HUES6 (cell line): ENCODE results near the gene OR5H14.
"Not testable (repeated sequence)": the region's sequence is repeated elsewhere in the genome, so short reads cannot be mapped to it uniquely, and the experiment has no call there.

Source experiments
- H3K27ac ChIP-seq: 2 replicates; pipeline ENCODE4 v1.7.0; 2013; ENCODE audit warnings: low read depth, mild to moderate bottlenecking, low read length, inconsistent platforms
- H3K27me3 ChIP-seq: 2 replicates; pipeline ENCODE4 v1.6.1; 2013; ENCODE audit warnings: low read length; ENCODE audit not compliant: control insufficient read depth, insufficient read depth
- H3K36me3 ChIP-seq: 2 replicates; pipeline ENCODE4 v1.6.1; 2013; ENCODE audit warnings: low read length; ENCODE audit not compliant: control insufficient read depth, insufficient read depth
- H3K4me1 ChIP-seq: 2 replicates; pipeline ENCODE4 v1.6.1; 2013; ENCODE audit warnings: low read length; ENCODE audit not compliant: control insufficient read depth, insufficient read depth
- H3K4me3 ChIP-seq: 2 replicates; pipeline ENCODE4 v1.5.1; 2013; ENCODE audit warnings: low read depth, low read length
- H3K9ac ChIP-seq: one replicate; pipeline ENCODE4 v1.6.1; 2013; ENCODE audit warnings: mild to moderate bottlenecking, low read length
- H3K9me3 ChIP-seq: 2 replicates; pipeline ENCODE4 v1.6.1; 2013; ENCODE audit warnings: low read depth, low read length; ENCODE audit not compliant: control insufficient read depth, insufficient read depth

The OR5H14 gene

DNA sequence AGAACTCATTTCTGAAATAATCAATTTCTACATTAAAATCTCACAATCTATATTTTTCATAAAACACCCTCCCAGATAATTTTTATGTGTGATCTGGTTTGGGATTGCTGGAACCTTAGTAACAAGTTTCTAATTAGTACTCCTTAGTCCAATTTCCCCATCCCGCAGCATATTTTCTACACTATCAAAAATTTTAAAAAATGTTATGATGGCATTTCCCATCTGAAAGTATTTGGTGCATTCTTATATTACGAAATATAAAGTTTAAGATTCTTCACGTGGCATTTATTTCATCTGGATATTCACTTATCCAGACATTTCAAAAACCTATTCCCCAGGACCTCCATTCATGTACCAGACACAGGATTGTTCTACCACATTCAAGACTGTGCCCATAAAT lies 1.5 kb downstream of the OR5H14 start:
- no peak overlapping the region for H3K4me3 ChIP-seq
- no peaks in the 10 kb centered on the region; the same call in 1 of the 2 replicates for H3K9me3 ChIP-seq
- H3K4me1 ChIP-seq = no peaks in the 10 kb centered on the region
- no peak overlapping the region for H3K9ac ChIP-seq
- no peaks in the 10 kb centered on the region for H3K36me3 ChIP-seq
- H3K27ac ChIP-seq = no peak overlapping the region
- no peaks in the 10 kb centered on the region for H3K27me3 ChIP-seq

DNA sequence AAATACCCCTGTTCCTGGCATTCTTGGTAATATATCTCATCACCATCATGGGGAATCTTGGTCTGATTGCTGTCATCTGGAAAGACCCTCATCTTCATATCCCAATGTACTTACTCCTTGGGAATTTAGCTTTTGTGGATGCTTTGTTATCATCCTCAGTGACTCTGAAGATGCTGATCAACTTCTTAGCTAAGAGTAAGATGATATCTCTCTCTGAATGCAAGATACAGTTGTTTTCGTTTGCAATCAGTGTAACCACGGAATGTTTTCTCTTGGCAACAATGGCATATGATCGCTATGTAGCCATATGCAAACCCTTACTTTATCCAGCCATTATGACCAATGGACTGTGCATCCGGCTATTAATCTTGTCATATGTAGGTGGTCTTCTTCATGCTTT lies 2.2 kb downstream of the OR5H14 start:
- not testable (repeated sequence) for H3K9me3 ChIP-seq, H3K27me3 ChIP-seq, H3K4me1 ChIP-seq, H3K4me3 ChIP-seq, H3K36me3 ChIP-seq, H3K27ac ChIP-seq, H3K9ac ChIP-seq

DNA sequence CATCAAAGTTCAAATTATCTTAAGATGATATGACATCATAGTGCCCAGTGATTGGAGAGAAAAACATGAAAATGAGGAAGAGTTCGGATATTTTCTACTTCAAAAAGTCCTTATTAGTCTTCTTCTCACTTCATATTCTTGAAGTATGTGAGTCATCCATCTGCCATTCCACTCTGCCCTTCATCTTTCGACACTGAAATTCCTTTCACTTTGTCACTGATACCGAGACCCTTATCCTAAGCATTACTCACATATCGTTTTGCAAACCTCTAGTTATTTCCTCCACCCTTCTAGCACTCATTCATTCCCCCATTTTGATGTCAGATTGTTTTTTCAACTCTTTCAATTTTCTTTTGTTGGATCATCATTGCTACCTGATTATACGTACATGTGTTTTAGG lies 4.0 kb downstream of the OR5H14 start:
- Histone ChIP-seq H3K36me3 (no peaks in the 10 kb centered on the region), H3K4me1 (no peaks in the 10 kb centered on the region), H3K4me3 (no peak overlapping the region), H3K9me3 (no peaks in the 10 kb centered on the region; the same call in 1 of the 2 replicates), H3K27me3 (no peaks in the 10 kb centered on the region), H3K27ac (0 out of 2 replicates have a peak overlapping the region, but pooled peaks have one; percentile 18), H3K9ac (no peak overlapping the region)

DNA sequence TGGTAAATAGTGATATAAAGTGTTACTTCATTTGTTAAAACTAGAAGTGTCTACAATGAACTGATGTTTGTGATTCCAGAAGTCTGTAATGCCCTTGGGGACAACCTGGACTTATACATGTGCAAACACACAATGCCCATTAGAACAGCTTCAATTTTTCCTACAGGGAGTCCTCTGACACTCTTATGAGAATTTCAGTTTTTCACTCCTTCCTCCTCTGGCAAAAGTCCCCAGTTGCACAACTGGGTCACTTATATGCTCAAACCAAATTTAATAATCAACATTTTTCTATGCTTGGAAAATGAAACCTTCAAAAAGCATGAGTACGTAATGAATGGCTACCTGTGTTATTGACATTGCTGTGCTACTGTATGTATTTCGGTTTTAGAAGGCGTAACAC lies 19.1 kb downstream of the OR5H14 start, which contains the start of gene OR5H15:
Gene OR5H15 (plus strand): TSS at position 301 of the 400 bp plus-strand sequence. CDS start 2,004 bp downstream, outside the sequence.
- Histone ChIP-seq H3K9me3 (no peaks in the 10 kb centered on the region), H3K4me3 (no peak within 1 kb of the TSS), H3K9ac (no peak within 1 kb of the TSS), H3K36me3 (no peaks in the 10 kb centered on the region), H3K27me3 (no peaks in the 10 kb centered on the region), H3K4me1 (no peaks in the 10 kb centered on the region), H3K27ac (no peak within 1 kb of the TSS)

DNA sequence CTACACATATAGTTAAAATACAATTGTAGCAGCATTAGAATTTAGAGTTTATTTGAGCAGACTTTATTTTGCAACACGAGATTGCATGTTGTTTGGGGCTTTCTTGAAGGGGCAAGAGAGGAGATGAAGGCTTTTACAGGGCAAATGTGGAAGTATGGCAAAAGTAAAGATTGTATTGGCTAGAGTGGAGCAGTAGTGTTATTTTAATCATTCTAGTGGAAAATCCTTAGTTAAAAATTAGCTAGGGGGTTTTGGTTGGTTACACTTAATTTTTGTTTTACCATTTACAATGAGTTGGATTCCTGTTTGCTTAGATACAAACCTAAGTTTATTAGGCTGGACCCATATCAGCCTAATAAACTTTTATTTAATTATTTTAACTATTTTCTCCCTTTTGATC lies 23.8 kb downstream of the OR5H14 start:
- H3K27ac ChIP-seq = no peak overlapping the region
- no peak overlapping the region for H3K9ac ChIP-seq
- H3K4me3 ChIP-seq = no peak overlapping the region
- H3K9me3 ChIP-seq = peaks cover 6% of the 10 kb centered on the region; the same call in 1 of the 2 replicates
- H3K27me3 ChIP-seq = no peaks in the 10 kb centered on the region
- no peaks in the 10 kb centered on the region for H3K36me3 ChIP-seq
- no peaks in the 10 kb centered on the region for H3K4me1 ChIP-seq

DNA sequence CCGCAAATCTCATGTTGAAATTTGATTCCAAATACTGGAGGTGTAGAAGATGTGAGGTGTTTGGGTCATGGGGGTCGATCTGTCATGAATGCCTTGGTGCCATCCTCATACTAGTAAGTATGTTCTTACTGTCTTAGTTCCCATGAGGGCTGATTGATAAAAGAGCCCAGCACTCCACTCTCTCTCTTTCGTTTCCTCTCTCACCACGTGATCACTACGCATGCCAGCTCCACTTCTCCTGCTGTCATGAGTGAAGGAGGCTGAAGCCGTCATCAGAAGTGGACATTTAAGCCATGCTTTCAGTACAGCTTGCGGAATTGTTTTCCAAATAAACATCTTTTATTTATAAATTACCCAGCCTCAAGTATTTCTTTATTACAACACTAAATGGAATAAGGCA lies 25.3 kb downstream of the OR5H14 start:
- peaks cover 6% of the 10 kb centered on the region; the same call in 1 of the 2 replicates for H3K9me3 ChIP-seq
- no peak overlapping the region for H3K4me3 ChIP-seq
- H3K9ac ChIP-seq = no peak overlapping the region
- H3K4me1 ChIP-seq = no peaks in the 10 kb centered on the region
- no peaks in the 10 kb centered on the region for H3K36me3 ChIP-seq
- no peaks in the 10 kb centered on the region for H3K27me3 ChIP-seq
- H3K27ac ChIP-seq = no peak overlapping the region

DNA sequence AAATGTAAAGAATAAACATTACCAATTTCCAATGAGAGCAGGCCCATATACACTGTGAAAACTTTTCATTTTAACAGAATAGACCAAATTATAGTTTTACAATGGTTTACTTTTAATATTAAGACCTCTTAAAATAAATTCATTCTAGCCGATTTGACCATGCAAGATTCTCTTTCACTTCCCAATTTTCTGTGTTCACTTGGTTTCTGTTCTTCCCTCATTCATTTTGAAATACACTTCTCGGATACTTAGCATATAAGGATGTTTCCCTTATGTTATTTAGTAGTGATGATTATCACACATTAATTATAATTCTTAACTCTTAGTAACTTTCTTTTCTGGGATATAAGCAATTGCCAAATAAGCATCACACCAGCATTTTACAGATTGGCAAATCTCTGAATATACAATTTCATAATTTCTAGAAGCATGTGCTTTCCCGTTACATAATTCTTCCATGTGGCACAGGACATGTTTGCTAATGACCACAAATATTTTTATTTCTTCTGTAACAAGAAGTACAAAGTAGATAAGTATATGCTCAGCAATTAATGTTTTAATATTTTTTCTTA lies 33.1 kb downstream of the OR5H14 start:
- Histone ChIP-seq H3K36me3 (no peaks in the 10 kb centered on the region), H3K9ac (no peak overlapping the region)

DNA sequence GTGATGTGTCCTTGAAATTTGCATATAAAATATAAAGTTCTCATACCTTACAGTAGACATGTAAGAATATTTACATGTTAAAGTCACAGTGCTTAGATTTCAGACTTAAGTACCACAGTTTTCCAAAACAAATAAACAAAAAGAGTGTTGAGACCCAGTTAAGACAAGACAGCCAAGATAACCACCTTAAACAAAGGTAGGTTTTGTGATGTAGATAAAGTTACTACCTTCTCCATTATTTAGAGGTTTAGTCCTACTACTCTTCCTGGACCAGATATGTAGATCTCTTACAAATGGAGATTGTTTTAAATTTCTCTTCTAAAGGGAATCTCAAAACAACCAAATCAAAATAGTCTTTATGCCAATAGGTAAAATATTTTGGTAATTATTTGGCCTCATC lies 34.9 kb downstream of the OR5H14 start:
- Histone ChIP-seq H3K27ac (peak overlapping the region; percentile 59), H3K9ac (no peak overlapping the region), H3K4me3 (no peak overlapping the region)

More for the DNA sequence above, 33.1 kb downstream of the OR5H14 start:
- no peak overlapping the region for H3K27ac ChIP-seq
- H3K27me3 ChIP-seq = no peaks in the 10 kb centered on the region
- peaks cover 7% of the 10 kb centered on the region; the same call in 1 of the 2 replicates for H3K4me1 ChIP-seq
- no peaks in the 10 kb centered on the region; the same call in 1 of the 2 replicates for H3K9me3 ChIP-seq
- no peak overlapping the region for H3K4me3 ChIP-seq

DNA sequence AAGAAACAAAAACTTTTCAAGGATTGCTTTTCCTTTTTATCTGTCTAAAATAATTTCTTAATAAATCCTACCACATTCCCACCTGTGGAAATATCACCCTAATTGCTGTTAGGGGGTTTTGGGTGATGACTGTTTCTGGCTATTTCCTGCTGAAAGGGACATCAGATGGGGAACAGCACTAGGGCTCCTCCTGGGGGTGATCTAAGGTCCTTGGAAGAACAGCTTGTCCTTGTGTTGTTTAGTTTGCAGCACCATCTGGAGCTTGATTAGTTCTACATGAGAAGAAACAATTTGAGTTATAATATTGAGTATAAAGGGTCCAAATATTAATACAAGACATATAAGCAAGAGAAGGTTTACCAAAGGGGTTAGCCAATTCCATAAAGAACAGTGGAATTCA lies 37.9 kb downstream of the OR5H14 start:
- no peaks in the 10 kb centered on the region for H3K36me3 ChIP-seq
- peaks cover 7% of the 10 kb centered on the region; the same call in 1 of the 2 replicates for H3K4me1 ChIP-seq
- no peak overlapping the region for H3K9ac ChIP-seq
- no peak overlapping the region for H3K4me3 ChIP-seq
- H3K27me3 ChIP-seq = no peaks in the 10 kb centered on the region
- no peak overlapping the region for H3K27ac ChIP-seq
- H3K9me3 ChIP-seq = no peaks in the 10 kb centered on the region; the same call in 1 of the 2 replicates

More for the DNA sequence above, 34.9 kb downstream of the OR5H14 start:
- Histone ChIP-seq H3K9me3 (no peaks in the 10 kb centered on the region; the same call in 1 of the 2 replicates), H3K36me3 (no peaks in the 10 kb centered on the region), H3K27me3 (no peaks in the 10 kb centered on the region), H3K4me1 (peaks cover 7% of the 10 kb centered on the region; the same call in 1 of the 2 replicates)

DNA sequence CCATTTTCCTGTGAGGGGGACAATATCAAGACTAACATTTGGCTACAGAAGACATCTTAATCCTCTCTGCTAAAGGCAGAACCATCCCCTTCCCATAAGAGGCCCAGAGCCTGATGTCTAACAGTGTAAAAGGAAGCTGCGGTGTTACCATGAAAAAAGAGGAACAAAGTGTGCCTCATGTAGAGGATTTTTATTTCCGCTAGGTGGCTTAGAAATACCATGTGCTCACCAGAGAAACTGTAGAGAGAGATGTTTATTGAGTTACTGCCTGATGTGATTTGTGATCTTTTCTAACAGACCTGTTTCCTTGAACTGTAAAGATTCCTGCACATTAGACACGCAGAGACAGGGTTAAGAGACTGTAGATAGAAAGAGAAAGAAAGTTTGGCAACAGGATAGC lies 41.3 kb downstream of the OR5H14 start:
- peaks cover 5% of the 10 kb centered on the region; the same call in 1 of the 2 replicates for H3K9me3 ChIP-seq

DNA sequence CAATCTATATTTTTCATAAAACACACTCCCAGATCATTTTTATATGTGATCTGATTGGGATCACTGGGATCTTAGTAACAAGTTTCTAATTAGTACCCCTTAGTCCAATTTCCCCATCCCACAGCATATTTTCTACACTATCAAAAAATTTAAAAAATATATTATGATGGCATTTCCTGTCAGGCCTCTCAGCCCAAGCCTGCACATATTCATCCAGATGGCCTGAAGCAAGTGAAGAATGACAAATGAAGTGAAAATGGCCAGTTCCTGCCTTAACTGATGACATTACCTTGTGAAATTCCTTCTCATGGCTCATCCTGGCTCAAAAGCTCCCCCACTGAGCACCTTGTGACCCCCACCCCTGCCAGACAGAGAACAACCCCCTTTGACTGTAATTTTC lies 43.6 kb downstream of the OR5H14 start:
- H3K36me3 ChIP-seq = peaks cover 21% of the 10 kb centered on the region; the same call in 1 of the 2 replicates
- H3K4me3 ChIP-seq = peak overlapping the region; percentile 49; the same call in 1 of the 2 replicates
- H3K4me1 ChIP-seq, H3K9me3 ChIP-seq, H3K27me3 ChIP-seq: not testable (repeated sequence)
- peak overlapping the region; percentile 84 for H3K9ac ChIP-seq
- H3K27ac ChIP-seq = peak overlapping the region; percentile 21; the same call in 1 of the 2 replicates

More for the DNA sequence above, 41.3 kb downstream of the OR5H14 start:
- H3K27me3 ChIP-seq = no peaks in the 10 kb centered on the region
- no peaks in the 10 kb centered on the region for H3K4me1 ChIP-seq
- H3K4me3 ChIP-seq = no peak overlapping the region
- H3K9ac ChIP-seq = no peak overlapping the region
- peaks cover 4% of the 10 kb centered on the region; the same call in 1 of the 2 replicates for H3K36me3 ChIP-seq
- H3K27ac ChIP-seq = no peak overlapping the region
